NCI-H2196 (cell line): Measurements from ENCODE around the gene FAM184B.
A peak's percentile ranks its signal among the peaks of the same experiment; 100 is the strongest.

Source experiments
- DNase-seq: peaks from one replicate; lab custom pipeline; 2025; ENCODE audit not compliant: unreplicated experiment; lab: John Stamatoyannopoulos, UW

FAM184B gene

GRCh38 chr4:17778431-17778830 lies 3.0 kb downstream of the FAM184B start:
- DNase-seq = no peak

GRCh38 chr4:17773135-17773698 lies 8.2 kb downstream of the FAM184B start:
- DNase-seq = no peak

- peak; percentile 44 for DNase-seq
Measured at GRCh38 chr4:17771284-17771908, 10.0 kb downstream of the FAM184B start.

GRCh38 chr4:17770845-17771244 lies 10.6 kb downstream of the FAM184B start:
- no peak for DNase-seq

DNA sequence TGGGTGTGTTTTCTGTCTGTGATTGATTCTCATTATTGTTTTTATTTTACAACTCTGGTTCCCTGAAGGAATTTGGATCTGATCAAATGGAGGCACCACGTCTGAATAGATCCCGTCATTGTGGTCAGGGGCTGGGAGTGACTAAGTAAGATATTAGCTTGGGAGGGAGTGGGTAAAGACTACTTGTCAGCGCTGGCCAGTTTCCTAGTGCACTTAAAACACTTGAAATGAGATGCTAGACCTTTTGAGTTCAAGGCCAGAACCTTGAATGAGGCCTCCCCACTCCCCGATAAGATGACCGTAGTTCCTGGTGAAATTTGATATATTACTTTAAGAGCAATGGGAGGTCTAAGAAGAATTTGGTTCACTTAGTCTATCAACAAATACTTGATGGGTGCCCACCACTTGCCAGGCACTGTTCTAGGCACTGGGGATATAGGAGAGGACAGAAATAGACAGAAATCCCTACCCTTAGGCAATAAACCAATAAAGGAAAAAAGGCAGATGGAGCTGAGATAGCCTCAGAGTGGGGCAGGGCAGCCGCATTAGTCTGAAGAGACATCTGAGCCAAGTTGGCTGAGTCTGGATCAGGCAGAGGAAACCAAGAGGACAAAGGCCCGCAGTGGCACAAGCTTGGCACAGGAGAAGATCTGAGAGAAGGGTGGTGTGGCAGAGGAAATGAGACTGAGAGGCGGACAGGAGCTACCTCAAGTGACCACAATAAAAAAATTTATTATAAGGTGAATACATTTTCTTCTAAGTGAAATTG lies 11.8 kb downstream of the FAM184B start:
- DNase-seq = peak; percentile 14

DNA sequence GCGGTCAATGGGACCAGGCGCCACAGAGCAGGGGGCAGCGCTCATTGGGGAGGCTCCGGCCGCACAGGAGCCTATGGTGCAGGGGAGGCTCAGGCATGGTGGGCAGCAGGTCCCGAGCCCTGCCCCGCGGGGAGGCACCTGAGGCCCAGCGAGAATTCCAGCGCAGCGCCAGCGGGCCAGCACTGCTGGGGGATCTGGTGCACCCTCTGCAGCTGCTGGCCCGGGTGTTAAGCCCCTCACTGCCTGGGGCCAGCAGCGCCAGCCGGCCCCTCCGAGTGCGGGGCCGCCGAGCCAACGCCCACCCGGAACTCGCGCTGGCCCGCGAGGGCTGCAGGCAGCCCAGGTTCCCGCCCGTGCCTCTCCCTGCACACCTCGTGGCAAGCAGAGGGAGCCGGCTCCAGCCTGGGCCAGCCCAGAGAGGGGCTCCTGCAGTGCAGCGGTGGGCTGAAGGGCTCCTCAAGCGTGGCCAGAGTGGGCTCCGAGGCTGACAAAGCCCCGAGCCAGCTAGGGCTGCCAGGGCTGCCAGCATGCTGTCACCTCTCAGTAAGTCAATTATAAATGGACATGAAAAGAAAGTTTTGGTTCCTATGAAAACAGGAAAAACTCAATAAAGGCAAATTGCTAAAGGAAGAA lies 14.5 kb downstream of the FAM184B start:
- no peak for DNase-seq

- DNase-seq = no peak
Measured at GRCh38 chr4:17765514-17766286, 15.7 kb downstream of the FAM184B start.

- DNase-seq = no peak
Measured at GRCh38 chr4:17763931-17764330, 17.5 kb downstream of the FAM184B start.

DNA sequence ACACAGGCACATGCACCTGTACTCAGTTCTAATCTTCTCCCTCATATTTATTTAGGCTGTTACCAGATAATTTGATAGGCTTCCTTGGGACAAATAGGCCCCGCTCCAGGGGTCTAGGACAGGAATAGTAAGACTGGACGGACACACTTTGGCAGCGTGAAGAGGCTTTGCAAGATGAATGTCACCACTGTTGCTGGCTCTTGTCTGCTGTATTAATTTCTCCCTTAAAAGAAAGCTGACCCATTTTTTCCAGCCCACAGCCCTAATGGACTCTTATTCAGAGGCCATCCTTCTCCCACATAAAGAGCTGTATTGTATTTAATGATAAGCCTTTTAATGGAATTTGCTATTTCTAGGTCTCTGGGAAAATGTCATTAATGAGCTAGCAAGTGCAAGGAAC lies 18.0 kb downstream of the FAM184B start:
- DNase-seq = no peak

DNA sequence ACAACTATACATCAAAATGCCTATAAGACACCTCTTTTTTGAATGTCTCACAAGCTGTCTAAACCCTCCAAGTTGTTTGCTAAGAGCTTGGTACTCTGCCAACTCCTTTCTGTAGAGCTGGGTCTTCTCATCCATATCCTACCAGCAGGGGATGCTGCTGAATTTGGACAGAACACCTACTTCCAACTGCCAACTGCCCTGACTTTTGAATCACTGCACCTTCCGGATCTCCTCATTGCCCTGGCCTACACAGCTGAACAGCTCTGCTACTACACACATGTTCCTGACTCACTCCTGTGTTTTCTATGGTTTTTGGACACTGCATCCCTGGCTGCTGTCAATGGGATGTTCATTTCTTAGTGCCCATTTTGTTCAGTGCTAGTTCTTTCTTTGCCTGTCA lies 18.7 kb downstream of the FAM184B start:
- peak; percentile 15 for DNase-seq

DNA sequence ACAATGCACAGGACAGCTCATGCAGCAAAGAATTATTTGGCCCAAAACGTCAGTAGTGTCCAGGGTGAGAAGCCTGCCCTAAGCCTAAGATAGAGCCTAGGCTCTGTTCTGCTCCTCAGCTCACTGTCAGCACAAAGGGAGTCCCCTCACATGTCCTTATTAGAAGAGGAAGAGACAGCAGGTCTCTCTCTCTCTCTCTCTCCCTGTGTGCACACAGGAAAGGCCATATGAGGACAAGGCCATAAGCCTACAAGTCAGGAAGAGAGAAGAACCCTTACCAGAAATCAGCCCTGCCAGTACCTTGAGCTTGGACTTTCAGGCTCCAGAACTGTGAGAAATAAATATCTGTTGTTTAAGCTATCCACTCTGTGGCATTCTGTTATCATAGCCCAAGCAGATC lies 20.4 kb downstream of the FAM184B start:
- no peak for DNase-seq

GRCh38 chr4:17760626-17761025 lies 20.8 kb downstream of the FAM184B start:
- DNase-seq = no peak

- DNase-seq = no peak
Measured at GRCh38 chr4:17758485-17758884, 22.9 kb downstream of the FAM184B start.

- DNase-seq = no peak
Measured at GRCh38 chr4:17757621-17758020, 23.8 kb downstream of the FAM184B start.

GRCh38 chr4:17753646-17754045 lies 27.8 kb downstream of the FAM184B start:
- DNase-seq = no peak

DNA sequence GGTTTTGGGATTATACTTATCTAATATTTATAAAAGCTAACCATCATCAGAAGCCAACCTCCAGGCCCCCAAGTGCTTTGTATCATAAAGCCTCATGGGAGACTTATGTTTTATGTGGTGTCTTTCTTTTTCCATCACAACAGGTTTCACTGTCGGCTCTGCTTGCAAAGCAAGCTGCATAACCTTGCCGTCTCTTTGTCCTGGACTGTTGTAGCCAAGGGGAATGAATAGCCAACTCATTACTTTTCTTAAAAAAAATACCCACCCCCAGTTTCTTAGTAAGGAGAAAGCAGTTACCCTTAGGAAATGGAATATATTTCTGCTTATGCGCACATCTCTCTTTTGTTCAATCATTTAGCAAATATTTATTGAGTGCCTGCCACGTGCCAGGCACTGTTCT lies 40.7 kb downstream of the FAM184B start:
- DNase-seq = no peak

DNA sequence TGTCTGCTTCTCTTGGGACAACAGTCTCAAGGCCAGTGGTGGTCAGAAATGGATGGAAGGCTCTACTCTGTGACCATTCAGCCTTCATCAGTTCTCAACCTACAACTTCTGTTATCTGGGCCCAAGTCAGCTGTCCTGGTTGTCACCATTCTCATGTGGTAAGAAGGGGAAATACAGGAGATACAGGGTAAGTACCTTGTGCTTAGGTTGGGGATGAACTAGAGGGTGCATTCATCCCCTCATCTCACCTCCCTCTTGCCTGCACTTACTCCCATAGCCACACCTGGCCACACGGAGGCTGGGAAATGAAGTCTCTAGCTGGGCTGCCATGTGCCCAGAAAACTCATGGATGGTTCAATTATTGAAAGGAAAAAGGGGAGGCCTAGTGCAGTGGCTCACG lies 44.9 kb downstream of the FAM184B start:
- DNase-seq = no peak

DNA sequence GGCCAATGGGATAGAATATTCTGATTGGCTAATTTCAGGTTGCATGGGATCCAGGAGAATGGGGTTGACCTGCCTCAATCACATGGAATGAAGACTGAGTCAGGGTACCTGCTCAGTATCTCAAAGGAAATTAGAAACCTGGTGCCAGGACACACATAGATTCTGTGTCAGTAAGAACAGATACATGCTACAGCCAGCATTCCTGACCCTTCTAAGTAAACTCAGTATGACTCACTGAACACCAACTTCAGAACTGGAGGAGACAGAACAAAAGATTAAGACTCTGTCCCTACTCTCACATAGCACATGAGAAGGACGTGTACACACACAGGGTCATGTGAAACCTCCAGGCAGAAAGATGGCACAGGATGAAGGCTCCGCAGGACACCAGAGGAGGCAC lies 54.5 kb downstream of the FAM184B start:
- no peak for DNase-seq

DNA sequence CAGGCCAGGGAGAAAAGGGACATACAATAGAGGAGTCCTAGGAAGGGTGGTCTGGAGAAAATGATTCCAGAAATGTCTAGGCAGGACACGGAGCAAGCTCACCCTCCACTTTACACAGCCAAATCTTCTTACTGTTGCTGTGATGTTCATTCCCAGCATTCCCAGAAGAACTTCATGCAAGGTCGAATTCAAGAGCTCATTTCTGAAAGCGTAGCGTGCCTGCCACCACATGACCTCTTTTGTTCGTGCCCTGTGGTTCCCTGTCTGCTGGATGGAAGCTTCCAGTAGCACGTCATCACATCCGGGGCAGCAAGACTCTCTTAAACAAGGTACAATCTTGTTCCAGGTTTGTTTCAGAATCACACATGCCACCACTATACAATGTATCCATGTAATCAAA lies 57.8 kb downstream of the FAM184B start:
- DNase-seq = no peak

DNA sequence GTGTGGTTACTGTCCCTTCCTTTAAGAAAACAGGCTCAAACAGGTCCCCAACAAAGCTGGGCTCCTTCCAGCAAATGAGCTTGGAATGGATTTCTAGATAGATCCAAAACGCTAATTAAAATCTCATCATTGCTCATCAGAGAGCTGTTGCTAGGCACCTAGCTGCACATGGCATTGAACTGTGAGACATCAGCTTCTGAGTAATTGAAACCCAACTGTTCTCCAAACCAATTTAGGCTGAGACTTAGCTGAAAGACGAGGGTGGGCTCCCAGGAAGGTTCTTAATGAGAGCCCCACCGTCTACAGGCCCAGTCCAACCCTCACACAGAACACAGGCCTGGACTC lies 59.1 kb downstream of the FAM184B start:
- no peak for DNase-seq
